ENCODE data around the gene KRTAP4-8. TPM values are rescaled to one million over a fixed set of nuclear protein-coding genes. Genes with fewer than 3 reads are reported as not detected.
"Not testable (repeated sequence)": the region's sequence is repeated elsewhere in the genome, so short reads cannot be mapped to it uniquely, and the experiment has no call there.

Gene KRTAP4-8
- polyA plus RNA-seq, 3 donors from 2014 or later: not detected

DNA sequence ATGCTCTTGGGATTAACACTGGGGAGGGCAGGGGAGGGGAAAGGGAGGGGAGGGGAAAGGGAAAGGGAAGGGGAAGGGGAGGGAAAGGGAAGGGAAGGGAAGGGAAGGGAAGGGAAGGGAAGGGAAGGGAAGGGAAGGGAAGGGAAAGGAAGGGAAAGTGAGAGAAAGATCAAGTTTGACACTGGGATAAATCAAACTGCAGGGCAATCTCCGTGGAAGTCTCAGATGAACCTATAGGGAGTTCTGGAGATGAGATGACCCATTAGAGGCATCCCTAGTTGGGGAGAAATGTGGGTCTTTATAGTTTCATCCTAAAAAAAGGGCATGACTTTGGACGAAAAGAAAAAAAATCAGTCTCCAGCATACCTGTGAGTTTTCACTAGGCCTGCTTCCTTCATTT is 23.8 kb upstream of the KRTAP4-8 start:
- Mint-ChIP-seq H3K9me3 (peaks cover 0 to 2% (median 0%) of the 10 kb centered on the region in 6 donors), H3K27ac (no peak overlapping the region), H3K4me1 (peaks cover 7 to 43% of the 10 kb centered on the region in 2 donors), H3K4me3 (no peak overlapping the region), H3K36me3 (peaks cover 0 to 3% (median 0%) of the 10 kb centered on the region in 3 donors), H3K27me3 (ENCODE audit: low read depth in 3 of 3) (peaks cover 10 to 32% (median 12%) of the 10 kb centered on the region in 3 donors)
- no peak for DNase-seq

DNA sequence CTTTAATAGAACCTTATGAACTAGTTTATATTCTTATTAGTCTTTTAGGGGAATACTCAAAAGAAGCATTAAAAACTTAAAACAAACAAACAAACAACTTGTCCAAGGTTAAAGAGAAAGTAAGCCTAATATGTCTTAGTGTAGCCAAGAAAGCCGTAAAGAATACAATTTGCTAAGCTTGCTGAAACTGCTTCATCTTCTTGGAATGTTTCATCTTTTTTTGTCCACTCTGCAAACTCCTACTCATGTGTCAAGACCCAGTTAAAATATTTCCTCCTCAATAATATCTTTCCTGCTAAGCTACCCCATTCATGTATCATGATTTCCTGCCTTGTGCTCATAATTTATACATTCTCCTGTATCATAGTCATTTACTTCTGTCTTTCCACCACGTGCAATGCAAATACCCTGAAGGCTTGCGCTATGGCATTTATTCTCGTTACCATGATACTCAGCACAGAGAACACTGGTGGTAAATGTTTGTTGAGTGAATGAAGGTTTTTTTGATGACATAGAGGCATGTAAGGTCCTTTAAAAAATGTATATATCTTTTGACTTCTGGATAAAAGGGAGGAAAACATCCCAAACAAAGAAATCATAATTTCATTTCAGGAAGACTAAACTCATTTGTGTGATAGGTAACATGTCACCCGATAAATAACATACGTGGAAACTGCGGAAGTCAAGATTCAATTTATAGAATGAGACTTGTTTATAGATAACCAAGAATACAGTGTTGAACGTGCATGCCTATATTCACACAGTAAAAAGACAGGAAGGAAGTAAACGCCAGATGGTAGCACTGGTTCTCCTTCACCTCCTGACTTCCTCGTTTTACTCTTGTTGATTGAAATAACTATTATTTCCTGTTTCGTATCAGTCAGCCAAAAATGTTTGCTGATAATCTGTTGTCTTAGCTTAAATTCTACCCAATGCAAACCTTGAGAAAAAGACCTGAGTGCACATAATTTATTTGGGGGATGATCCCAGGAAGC is 22.1 kb upstream of the KRTAP4-8 start:
- not testable (repeated sequence) for H3K9me3 Mint-ChIP-seq, H3K36me3 Mint-ChIP-seq, DNase-seq, H3K27ac Mint-ChIP-seq
- peaks cover 8 to 31% (median 12%) of the 10 kb centered on the region in 3 donors for H3K27me3 Mint-ChIP-seq (ENCODE audit: low read depth in 3 of 3)
- H3K4me3 Mint-ChIP-seq: peak overlapping the region in 2 of 5 donors; percentile 2 to 4
- peaks cover 7 to 28% of the 10 kb centered on the region in 2 donors for H3K4me1 Mint-ChIP-seq

DNA sequence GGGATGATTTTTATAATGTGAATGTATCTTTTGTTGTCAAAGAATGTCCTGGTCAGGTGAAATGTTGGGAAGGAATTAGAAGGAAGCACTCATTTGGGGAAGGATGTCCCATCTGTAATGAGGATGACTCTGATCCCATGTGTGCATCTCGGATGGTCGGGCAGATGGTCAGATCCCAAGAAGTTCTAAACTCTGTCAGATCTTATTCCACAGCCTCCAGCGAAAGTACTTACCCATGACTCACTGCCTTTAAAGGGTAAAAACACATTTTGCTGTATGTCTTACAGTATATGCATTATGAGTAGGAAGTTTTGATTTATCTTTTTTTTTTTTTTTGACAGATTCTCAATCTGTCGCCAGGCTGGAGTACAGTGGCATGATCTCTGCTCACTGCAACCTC is 20.8 kb upstream of the KRTAP4-8 start:
- no peak for DNase-seq
- peaks cover 0 to 3% (median 0%) of the 10 kb centered on the region in 3 donors for H3K36me3 Mint-ChIP-seq
- peaks cover 0 to 2% (median 0%) of the 10 kb centered on the region in 6 donors for H3K9me3 Mint-ChIP-seq
- peaks cover 3 to 26% (median 12%) of the 10 kb centered on the region in 3 donors for H3K27me3 Mint-ChIP-seq (ENCODE audit: low read depth in 3 of 3)
- no peak overlapping the region for H3K4me3 Mint-ChIP-seq
- H3K27ac Mint-ChIP-seq: no peak overlapping the region
- H3K4me1 Mint-ChIP-seq: peaks cover 7 to 20% of the 10 kb centered on the region in 2 donors

DNA sequence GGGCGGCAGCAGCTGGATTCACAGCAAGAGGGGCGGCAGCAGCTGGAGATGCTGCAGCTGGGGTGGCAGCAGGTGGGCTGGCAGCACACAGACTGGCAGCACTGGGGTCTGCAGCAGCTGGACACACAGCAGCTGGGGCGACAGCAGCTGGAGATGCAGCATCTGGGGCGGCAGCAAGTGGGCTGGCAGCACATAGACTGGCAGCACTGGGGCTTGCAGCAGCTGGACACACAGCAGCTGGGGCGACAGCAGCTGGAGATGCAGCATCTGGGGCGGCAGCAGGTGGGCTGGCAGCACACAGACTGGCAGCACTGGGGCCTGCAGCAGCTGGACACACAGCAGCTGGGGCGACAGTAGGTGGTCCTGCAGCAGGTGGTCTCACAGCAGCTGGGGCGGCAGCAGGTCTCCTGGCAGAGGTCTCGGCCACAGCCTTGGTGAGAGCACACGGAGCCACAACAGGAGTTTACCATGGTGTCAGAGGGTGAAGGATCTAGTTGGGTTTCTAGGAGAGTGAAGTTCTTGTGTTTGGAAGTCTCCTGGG is 20.0 kb upstream of the KRTAP4-8 start, which contains the start of gene KRTAP4-11:
Gene KRTAP4-11 (minus strand): TSS at position 528 of the 541 bp plus-strand sequence. CDS start 58 bp downstream, at position 470.
- not testable (repeated sequence) for H3K9me3 Mint-ChIP-seq, DNase-seq, H3K36me3 Mint-ChIP-seq, H3K27ac Mint-ChIP-seq, H3K4me3 Mint-ChIP-seq
- Mint-ChIP-seq H3K27me3 (ENCODE audit: low read depth in 3 of 3) (peaks cover 3 to 20% (median 8%) of the 10 kb centered on the region in 3 donors), H3K4me1 (peaks cover 6 to 14% of the 10 kb centered on the region in 2 donors)

DNA sequence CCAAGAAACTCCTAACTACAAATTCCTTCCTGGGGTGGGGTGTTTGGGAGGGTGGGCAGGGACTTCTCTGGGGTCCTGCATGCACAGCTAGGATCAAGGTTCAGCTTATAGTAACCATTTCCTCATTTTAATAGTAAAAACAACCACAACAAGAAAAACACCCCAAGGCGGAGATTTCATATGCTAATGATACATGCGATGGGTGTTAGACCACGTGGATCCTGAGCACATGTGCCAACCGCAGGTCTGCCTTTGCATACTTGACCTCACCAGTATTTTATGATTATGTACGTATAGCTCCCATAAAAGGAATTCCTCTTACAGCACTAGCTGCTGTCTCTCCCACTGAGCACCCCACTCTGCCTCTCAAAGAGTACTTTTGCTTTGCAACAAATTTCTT is 18.4 kb upstream of the KRTAP4-8 start:
- peaks cover 6 to 12% of the 10 kb centered on the region in 2 donors for H3K4me1 Mint-ChIP-seq
- peaks cover 3 to 23% (median 8%) of the 10 kb centered on the region in 3 donors for H3K27me3 Mint-ChIP-seq (ENCODE audit: low read depth in 3 of 3)
- no peak overlapping the region for H3K4me3 Mint-ChIP-seq
- H3K27ac Mint-ChIP-seq: no peak overlapping the region
- H3K9me3 Mint-ChIP-seq: peaks cover 0 to 2% (median 0%) of the 10 kb centered on the region in 6 donors
- peaks cover 0 to 3% (median 0%) of the 10 kb centered on the region in 3 donors for H3K36me3 Mint-ChIP-seq
- DNase-seq: no peak

DNA sequence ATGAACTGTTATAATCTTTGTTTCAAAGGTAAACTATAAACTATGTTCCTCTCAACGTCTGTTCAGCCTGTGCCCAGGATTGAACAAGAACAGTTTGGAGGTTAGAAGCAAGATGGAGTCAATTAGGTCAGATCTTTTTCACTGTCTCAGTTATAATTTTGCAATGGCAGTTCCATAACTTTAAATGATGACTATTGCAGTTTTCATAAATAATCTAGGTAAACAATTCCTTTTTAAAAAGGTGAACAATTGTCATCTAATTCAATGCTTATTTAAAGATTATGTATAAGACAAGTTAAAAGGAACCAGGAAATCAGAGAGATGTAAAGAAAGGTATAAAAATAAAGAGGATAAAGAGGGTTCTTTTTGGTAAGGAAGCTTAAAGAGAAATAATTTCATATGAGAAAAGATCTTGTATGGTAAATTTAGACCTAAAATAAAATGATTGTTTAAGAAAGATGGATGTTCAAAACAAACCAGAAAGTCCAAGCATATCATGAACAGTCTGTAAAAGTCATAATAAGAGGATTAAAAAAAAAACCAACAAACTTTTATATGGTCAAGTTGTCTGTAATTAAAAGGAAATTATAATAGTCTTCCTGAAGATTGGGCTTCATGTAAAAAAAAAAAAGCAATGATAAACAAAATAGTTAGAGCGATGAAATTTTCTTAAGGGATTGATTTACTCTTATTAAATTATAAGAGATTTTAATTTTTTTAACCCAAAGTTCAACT is 13.4 kb upstream of the KRTAP4-8 start:
- Mint-ChIP-seq H3K9me3 (no peaks in the 10 kb centered on the region), H3K36me3 (no peaks in the 10 kb centered on the region), H3K27ac (no peak overlapping the region), H3K4me3 (no peak overlapping the region), H3K4me1 (no peaks in the 10 kb centered on the region), H3K27me3 (ENCODE audit: low read depth in 3 of 3) (peaks cover 3 to 9% (median 5%) of the 10 kb centered on the region in 3 donors)
- DNase-seq: no peak

DNA sequence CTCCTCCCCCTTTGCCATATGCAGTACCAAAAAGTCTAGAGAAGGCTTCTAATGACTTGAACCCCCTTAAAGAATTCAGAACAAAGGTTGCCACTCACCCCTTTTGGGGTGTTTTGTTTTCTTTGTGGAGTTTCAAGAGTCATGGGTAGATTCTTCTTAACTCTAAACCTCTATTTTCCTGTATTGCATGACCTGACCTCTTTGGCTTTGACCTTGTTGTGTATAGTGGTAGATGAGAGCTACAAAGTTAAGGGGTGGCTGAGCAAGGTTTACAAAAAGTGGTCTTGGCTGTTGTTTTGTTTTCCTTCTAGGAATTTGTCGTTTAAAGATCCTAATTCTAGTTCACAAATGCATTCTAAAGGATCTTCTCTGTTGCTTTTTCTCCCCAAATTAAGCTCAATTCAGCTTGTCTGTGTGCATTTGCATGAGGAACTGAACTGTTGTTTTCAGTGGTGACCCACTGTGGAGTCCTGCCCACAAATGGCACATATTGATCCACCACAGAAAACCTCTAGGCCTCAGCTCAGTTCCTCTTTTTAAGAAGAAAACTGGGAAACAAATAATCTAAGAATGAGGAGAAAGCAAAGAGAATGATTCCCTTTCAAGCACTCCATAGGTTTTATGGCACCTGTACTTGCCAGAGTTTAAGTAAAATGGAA is 10.9 kb upstream of the KRTAP4-8 start:
- H3K4me3 Mint-ChIP-seq, H3K4me1 Mint-ChIP-seq, H3K27ac Mint-ChIP-seq, DNase-seq, H3K9me3 Mint-ChIP-seq, H3K36me3 Mint-ChIP-seq: not testable (repeated sequence)
- peaks cover 3 to 12% (median 3%) of the 10 kb centered on the region in 3 donors for H3K27me3 Mint-ChIP-seq (ENCODE audit: low read depth in 3 of 3)

DNA sequence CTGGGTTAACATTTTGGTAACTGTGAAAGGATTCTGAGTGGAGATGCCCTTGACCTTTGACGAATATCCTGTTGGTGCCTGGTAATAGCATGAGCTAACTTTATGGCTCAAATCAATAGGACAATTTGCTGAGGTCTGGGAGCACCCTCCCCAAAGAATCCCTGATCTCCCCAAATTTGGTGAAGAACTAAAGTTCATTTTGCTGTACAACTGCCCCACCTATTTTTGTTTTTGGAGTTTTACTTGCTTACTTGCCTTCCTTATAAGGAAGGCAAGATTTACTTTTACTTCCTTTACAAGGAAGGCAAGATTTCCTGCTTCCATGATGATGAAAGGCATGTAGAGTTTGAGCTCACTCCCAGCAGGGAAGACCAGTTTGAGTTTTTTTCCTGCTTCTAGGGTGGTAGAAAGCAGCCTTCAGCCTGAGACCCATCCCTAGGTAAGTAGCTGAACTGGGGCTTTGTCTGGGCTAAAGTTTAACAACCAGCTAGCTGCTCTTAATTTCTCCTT is 10.1 kb upstream of the KRTAP4-8 start:
- Mint-ChIP-seq H3K27ac (no peak overlapping the region), H3K36me3 (no peaks in the 10 kb centered on the region), H3K9me3 (no peaks in the 10 kb centered on the region), H3K27me3 (ENCODE audit: low read depth in 3 of 3) (peaks cover 3 to 12% (median 5%) of the 10 kb centered on the region in 3 donors), H3K4me3 (no peak overlapping the region), H3K4me1 (no peaks in the 10 kb centered on the region)
- no peak for DNase-seq

DNA sequence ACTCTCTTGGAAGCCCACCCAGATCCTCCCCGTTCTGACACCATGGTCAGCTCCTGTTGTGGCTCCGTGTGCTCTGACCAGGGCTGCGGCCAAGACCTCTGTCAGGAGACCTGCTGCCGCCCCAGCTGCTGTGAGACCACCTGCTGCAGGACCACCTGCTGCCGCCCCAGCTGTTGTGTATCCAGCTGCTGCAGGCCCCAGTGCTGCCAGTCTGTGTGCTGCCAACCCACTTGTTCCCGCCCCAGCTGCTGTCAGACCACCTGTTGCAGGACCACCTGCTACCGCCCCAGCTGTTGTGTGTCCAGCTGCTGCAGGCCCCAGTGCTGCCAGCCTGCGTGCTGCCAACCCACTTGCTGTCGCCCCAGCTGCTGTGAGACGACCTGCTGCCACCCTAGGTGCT is 7.4 kb upstream of the KRTAP4-8 start, which contains the start of gene KRTAP4-9:
Gene KRTAP4-9 (plus strand): TSS at position 43 of the 400 bp plus-strand sequence. CDS start 0 bp downstream, at position 43.
- not testable (repeated sequence) for H3K9me3 Mint-ChIP-seq; DNase-seq; H3K4me1 Mint-ChIP-seq; H3K4me3 Mint-ChIP-seq; H3K27ac Mint-ChIP-seq; H3K27me3 Mint-ChIP-seq (ENCODE audit: low read depth in 3 of 3); H3K36me3 Mint-ChIP-seq

DNA sequence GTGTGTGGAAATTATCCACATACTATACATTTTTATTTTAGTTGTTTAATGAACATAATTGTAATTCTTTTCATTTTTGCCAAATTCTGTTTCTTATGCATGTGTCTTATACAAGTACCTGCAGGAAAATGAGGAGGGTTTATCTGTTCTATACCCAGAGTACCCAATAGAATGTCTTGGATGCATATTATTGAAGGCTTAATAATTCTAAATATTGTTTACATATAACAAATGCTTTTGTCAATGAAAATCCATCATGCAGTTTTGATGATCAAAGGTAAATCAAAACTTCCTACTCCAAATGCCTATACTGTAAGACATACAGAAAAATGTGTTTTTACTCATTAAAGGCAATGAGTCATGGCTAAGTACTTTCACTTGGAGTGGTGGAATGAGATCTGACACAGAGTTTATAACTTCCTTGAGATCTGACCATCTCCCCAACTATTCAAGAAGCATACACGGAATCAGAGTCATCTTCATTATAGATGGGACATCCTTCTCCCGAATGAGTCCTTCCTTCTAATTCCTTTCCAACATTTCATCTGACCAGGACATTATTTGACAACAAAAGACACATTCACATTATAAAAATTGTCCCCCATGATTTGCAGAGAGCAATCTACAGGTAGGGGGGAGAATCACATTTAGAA is 6.6 kb upstream of the KRTAP4-8 start:
- DNase-seq; H3K27me3 Mint-ChIP-seq (ENCODE audit: low read depth in 3 of 3); H3K36me3 Mint-ChIP-seq; H3K4me1 Mint-ChIP-seq; H3K9me3 Mint-ChIP-seq; H3K4me3 Mint-ChIP-seq; H3K27ac Mint-ChIP-seq: not testable (repeated sequence)

DNA sequence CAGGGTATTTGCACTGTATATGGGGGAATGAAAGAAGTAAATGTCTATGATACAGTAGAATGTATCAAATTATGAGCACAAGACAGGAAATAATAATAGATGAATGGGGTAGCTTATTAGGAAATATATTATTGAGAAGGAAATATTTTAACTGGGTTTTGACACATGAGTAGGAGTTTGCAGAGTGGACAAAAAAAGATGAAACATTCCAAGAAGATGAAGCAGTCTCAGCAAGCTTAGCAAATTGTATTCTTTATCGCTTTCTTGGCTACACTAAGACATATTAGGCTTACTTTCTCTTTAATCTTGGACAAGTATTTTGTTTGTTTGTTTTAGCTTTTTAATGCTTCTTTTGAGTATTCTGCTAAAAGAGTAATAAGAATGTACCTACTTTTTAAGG is 6.0 kb upstream of the KRTAP4-8 start:
- Mint-ChIP-seq H3K27me3 (ENCODE audit: low read depth in 3 of 3) (peaks cover 3 to 9% (median 7%) of the 10 kb centered on the region in 3 donors), H3K9me3 (no peaks in the 10 kb centered on the region), H3K27ac (no peak overlapping the region), H3K4me1 (no peaks in the 10 kb centered on the region), H3K4me3 (no peak overlapping the region), H3K36me3 (no peaks in the 10 kb centered on the region)
- no peak for DNase-seq

DNA sequence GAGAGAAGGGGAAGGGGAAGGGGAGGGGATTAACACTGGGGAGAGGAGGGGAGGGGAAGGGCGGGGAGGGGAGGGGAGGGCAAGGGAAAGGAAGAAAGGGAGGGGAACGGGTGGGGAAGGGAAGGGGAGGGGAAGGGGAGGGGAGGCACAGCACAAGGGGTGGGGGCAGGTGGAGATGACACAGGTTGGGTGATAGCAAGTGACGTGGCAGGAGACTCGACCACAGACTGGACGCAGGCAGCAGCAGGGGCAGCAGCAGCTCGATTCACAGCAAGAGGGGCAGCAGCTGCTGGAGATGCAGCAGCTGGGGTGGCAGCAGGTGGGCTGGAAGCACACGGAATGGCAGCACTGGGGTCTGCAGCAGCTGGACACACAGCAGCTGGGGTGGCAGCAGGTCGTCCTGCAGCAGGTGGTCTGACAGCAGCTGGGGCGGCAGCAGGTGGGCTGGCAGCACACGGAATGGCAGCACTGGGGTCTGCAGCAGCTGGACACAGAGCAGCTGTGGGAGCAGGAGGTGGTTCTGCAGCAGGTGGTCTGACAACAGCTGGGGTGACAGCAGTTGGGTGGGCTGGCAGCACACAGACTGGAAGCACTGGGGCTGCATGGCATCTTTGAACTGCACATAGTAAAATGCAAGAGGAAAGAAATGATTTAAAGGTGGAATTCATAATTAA is 3.8 kb upstream of the KRTAP4-8 start, which contains the start of gene KRTAP4-16:
Gene KRTAP4-16 (minus strand): TSS at position 624 of the 674 bp plus-strand sequence. CDS start 0 bp downstream, at position 624.
- H3K27ac Mint-ChIP-seq: no peak within 1 kb of the TSS
- DNase-seq: no peak
- H3K9me3 Mint-ChIP-seq: no peaks in the 10 kb centered on the region
- H3K4me3 Mint-ChIP-seq: no peak within 1 kb of the TSS
- H3K36me3 Mint-ChIP-seq: no peaks in the 10 kb centered on the region
- no peaks in the 10 kb centered on the region for H3K4me1 Mint-ChIP-seq
- peaks cover 2 to 11% (median 7%) of the 10 kb centered on the region in 3 donors for H3K27me3 Mint-ChIP-seq (ENCODE audit: low read depth in 3 of 3)
